Astrocyte of the cerebellum (primary cell): ENCODE measurements around the gene PRR13.

Experiments used
- DNase-seq: peaks from one replicate; pipeline ENCODE4 v3.0.0-alpha.2; 2011; ENCODE audit warnings: low read depth
- H3K4me3 ChIP-seq: 2 replicates; pipeline ENCODE4 v1.5.1; 2011; ENCODE audit warnings: mild to moderate bottlenecking, low read depth, low read length, moderate library complexity
- in situ Hi-C: cut with HindIII; loops from 2 replicates; pipeline ENCODE4 v1.10.0; 2017; ENCODE audit warnings: low sequenced_read_pairs
- TF ChIP-seq, protein P1 (sequence below): IDR thresholded peaks from 2 replicates; pipeline ENCODE4 v1.5.1; 2012; ENCODE audit warnings: low read length, low read depth, moderate library complexity, mild to moderate bottlenecking; ENCODE audit errors: missing control alignments

Gene PRR13

DNA sequence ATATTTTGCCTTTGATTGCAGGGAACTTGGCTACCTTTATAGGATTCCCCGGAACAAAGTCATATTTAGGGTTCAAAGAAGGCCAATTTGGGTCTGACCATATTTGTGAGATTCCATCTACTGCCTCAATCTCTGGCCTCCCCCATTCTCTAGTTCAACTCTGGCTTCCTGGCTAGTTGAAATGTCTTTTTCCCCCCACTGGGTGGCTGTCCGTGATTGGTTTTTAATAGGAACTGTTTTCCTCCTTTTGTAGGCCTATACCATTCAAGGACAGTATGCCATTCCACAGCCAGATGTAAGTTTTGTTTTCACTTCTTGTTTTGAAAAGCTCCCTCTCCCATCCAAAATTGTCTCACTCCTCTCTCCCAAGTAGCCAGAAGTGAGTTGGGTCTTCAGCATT, 24.1 kb downstream of the PRR13 start:
- TF ChIP-seq, protein P1, sequence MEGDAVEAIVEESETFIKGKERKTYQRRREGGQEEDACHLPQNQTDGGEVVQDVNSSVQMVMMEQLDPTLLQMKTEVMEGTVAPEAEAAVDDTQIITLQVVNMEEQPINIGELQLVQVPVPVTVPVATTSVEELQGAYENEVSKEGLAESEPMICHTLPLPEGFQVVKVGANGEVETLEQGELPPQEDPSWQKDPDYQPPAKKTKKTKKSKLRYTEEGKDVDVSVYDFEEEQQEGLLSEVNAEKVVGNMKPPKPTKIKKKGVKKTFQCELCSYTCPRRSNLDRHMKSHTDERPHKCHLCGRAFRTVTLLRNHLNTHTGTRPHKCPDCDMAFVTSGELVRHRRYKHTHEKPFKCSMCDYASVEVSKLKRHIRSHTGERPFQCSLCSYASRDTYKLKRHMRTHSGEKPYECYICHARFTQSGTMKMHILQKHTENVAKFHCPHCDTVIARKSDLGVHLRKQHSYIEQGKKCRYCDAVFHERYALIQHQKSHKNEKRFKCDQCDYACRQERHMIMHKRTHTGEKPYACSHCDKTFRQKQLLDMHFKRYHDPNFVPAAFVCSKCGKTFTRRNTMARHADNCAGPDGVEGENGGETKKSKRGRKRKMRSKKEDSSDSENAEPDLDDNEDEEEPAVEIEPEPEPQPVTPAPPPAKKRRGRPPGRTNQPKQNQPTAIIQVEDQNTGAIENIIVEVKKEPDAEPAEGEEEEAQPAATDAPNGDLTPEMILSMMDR, result no peak
- DNase-seq, result no peak
- in situ Hi-C loops, result no loop called here
- no peak overlapping the region for H3K4me3 ChIP-seq

DNA sequence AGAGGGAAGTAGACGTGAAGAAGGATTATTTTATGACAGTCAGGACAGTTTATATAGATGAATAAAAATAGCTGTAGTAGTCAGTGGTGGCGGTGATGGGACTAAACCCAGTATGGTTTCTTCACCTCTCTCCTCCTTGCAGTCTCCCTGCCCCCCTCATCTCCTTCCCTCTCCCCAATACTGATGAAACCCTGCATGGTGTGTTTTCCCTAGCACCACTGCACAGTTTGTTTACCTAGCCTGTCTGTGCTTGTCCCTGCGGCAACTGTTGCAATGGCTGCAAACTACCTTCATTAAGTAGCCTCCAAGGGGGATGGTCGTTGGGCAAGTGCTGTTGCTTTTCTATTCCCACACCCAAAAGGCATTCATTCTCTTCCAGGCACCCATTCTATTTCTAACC, 25.1 kb downstream of the PRR13 start:
- in situ Hi-C loops, result no loop called here
- DNase-seq, result no peak

DNA sequence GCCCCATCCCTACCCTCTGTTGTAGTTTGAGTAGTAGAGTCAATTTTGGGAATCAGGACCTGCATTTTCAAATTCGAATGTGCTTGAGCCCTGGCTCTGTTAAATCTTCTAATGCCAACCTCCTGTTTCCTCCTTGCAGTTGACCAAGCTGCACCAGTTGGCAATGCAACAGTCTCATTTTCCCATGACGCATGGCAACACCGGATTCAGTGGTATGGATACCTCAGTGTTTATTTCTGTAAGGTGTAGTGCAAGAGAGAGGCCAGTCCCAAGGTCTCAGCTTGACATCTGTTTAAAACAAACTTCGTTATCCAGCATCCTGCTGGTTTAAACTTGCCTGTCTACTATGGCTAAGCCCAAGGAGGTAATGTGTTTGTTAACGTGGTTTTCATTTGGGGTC, 25.5 kb downstream of the PRR13 start:
- in situ Hi-C loops, result no loop called here
- no peak for DNase-seq
- no peak overlapping the region for H3K4me3 ChIP-seq
- TF ChIP-seq, protein P1, result no peak

More for the DNA sequence above, 25.1 kb downstream of the PRR13 start:
- TF ChIP-seq, protein P1, result no peak
- no peak overlapping the region for H3K4me3 ChIP-seq

DNA sequence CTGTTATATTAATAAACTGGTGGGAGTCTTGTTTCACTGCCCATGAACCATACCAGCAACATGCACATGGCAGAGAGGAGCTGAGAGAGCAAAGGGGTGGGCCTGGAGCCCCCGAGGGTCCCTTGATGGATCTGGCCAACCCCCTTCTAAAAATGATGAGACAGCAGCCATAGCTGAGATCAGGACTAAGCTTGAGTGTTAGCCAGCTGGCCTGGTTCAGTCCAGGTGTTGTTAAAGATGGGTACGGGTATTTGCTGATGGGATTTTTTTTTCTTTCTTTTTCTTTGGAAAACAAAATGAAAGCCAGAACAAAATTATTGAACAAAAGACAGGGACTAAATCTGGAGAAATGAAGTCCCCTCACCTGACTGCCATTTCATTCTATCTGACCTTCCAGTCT, 26.3 kb downstream of the PRR13 start:
- H3K4me3 ChIP-seq, result no peak overlapping the region
- no peak for DNase-seq
- TF ChIP-seq, protein P1, result no peak
- in situ Hi-C loops, result no loop called here

DNA sequence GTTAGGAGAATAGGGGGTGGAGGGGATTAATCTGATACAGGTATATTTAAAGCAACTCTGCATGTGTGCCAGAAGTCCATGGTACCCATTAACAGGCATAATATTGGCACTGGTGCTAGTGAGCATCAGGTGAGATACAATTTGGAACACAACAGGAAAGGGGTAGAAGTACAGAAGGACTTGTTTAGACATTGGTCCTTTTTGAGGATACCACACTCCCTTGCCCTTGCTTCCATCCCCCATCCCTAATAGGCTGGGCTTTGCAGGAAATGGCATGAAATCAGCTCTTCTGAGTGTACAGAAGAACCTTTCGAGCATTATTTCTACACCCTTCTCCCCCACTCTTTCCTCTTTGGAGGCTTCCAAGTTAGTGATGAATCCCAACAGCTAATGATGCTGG, 26.7 kb downstream of the PRR13 start:
- in situ Hi-C loops, result no loop called here
- TF ChIP-seq, protein P1, result no peak
- DNase-seq, result no peak
- H3K4me3 ChIP-seq, result no peak overlapping the region

DNA sequence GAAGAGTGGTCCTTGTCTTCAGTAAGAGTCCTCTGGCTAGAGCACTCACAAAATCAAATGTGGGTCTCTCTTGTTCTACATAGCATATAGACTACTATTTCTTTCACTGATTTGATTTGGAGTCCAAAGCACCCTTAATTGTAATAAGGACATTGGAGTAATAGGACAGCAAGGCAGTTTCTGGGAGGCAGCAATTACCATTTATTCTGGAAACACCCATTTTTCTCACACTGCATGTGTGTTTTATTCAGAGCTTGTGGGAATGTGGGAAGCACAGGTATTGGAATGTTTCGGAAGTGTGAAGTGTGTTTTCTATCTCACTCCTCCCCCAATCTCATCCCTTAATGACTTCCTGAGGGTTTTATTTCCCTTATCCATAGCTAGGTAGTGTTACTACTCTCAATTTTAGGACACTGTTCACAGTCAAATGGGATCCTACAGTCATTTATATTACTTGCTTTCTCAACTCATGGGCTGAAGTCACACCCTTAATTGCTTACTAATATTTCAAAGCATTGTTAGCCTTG, 30.6 kb downstream of the PRR13 start:
- no peak overlapping the region for H3K4me3 ChIP-seq
- in situ Hi-C loops, result no loop called here
- DNase-seq, result no peak
- TF ChIP-seq, protein P1, result no peak

DNA sequence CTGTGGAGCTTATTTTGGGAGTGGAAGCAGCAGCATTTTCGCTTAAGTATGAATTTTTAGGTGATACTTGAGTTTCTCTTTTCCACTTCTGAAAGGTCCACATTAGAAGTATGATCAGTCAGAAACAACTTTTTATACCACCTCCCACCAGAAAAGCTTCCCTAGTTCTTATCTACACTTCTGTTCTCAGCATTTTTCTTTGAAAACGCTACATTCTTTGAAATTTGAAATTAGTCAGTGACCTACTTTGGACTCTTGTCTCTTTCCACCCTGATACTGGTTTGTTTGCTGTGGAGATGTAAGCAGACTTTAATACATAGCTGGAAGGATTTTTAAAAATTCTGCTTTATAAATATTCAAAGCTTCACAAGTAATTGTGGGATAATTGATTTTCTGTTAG, 32.5 kb downstream of the PRR13 start:
- DNase-seq, result no peak
- H3K4me3 ChIP-seq, result no peak overlapping the region
- TF ChIP-seq, protein P1, result no peak
- in situ Hi-C loops, result no loop called here
